Esophagus muscularis mucosa (tissue), 4 donors: ENCODE data around the gene OR13A1. TPM values are rescaled to one million over a fixed set of nuclear protein-coding genes. Genes with fewer than 3 reads are reported as not detected.
"Not testable (repeated sequence)": the region's sequence is repeated elsewhere in the genome, so short reads cannot be mapped to it uniquely, and the experiment has no call there.

Experiments
- DNase-seq: peaks from one replicate; pipeline ENCODE4 v3.0.0-alpha.2; 2017; ENCODE audit errors: extremely low spot score
- H3K27ac ChIP-seq, 4 donors: fragments of 200-600 bp; sonication (generic); replicated peaks in 1 of 4; 1 replicate in 3 of 4; 2 replicates in 1 of 4; pipeline ENCODE4 v1.5.1; 2016 to 2019; ENCODE audit warnings: mild to moderate bottlenecking in 1 of 4
- H3K27me3 ChIP-seq, 4 donors: fragments of 200-600 bp; sonication (generic); one replicate each; pipeline versions ENCODE4 v1.5.1 to v1.6.0; 2016 to 2019
- H3K36me3 ChIP-seq, 4 donors: fragments of 200-600 bp; sonication (generic); one replicate each; pipeline ENCODE4 v1.5.1; 2016 to 2019
- H3K4me1 ChIP-seq, 4 donors: fragments of 200-600 bp; sonication (generic); one replicate each; pipeline ENCODE4 v1.5.1; 2016 to 2019
- H3K4me3 ChIP-seq, 4 donors: fragments of 200-600 bp; sonication (generic); 1 replicate in 2 of 4; 2 replicates in 2 of 4; pipeline ENCODE4 v1.5.1; 2016 to 2019; ENCODE audit warnings: mild to moderate bottlenecking in 4 of 4, moderate library complexity in 1 of 4
- H3K9me3 ChIP-seq, 4 donors: fragments of 200-600 bp; sonication (generic); 1 replicate in 3 of 4; 2 replicates in 1 of 4; pipeline ENCODE4 v1.5.1; 2016 to 2019
- EP300 ChIP-seq: sonication (generic); formaldehyde crosslinking; IDR thresholded peaks from one replicate; pipeline ENCODE4 v1.6.1; 2017; ENCODE audit warnings: antibody characterized with exemption
- POLR2A ChIP-seq: fragments of 450-650 bp; IDR thresholded peaks from one replicate; pipeline ENCODE4 v1.6.1; 2017; ENCODE audit warnings: antibody characterized with exemption, moderate library complexity, mild to moderate bottlenecking, low read depth
- POLR2AphosphoS5 ChIP-seq, 2 donors: sonication (generic); formaldehyde crosslinking; IDR thresholded peaks; one replicate each; pipeline ENCODE4 v1.6.1; 2017; ENCODE audit warnings: antibody characterized with exemption in 2 of 2
- WGBS: methylation state at CpG from one replicate; pipeline ENCODE4 v1.1.5; 2018; 5-methylcytosine and 5-hydroxymethylcytosine counted together
- intact Hi-C: fragments of 100-400 bp; cut with DNase I; formaldehyde crosslinking; loops from one replicate; pipeline ENCODE4 v1.15.1; 2023
- total RNA-seq, 4 donors: library from RNA; depleted of rRNA; stranded (reverse); fragments of >200 nt; gene quantifications; one replicate each; pipeline versions ENCODE4 v1.1.0 to v1.2.1, GENCODE V29; 2016
- TF ChIP-seq, protein P1 (sequence below), 3 experiments: fragments of 200-600 bp in 2 of 3; fragments of 450-650 bp in 1 of 3; sonication (generic) in 2 of 3; IDR thresholded peaks; one replicate each; pipeline ENCODE4 v1.5.1; 2017 to 2019; ENCODE audit warnings: antibody characterized with exemption in 3 of 3, mild to moderate bottlenecking in 2 of 3, moderate library complexity in 1 of 3

The OR13A1 gene
- total RNA-seq, 4 donors from 2014 or later, result not detected

DNA sequence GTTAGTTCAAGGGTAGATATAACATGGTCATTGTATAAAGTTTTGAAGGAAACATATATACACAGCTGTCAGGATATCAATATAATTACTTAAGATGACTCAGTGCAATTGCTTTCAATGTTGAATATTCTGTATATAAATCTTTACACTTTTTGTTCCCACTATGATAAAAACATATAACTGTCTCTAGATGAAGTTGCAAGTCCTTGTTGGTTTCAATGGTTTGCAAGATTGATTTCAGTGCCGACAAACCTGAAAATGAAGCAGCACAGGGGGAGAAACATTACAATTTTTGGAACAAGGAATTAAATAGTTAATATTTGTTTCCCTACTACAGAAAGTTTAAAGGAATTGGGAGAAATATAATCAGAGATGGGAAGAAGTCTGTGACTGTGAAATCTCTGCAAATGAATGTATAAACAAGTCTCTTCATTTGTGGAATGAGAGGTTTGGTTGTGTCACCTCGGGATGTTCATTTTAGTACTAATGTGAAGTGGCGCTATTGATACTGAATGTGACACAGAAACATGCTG lies 54.1 kb downstream of the OR13A1 start:
- intact Hi-C loops, result no loop called here
- peaks cover 0 to 8% (median 2%) of the 10 kb centered on the region in 4 donors for H3K9me3 ChIP-seq
- no peak for DNase-seq
- WGBS, result 88% methylated on average over 3 of the region's 3 CpGs
- no peak overlapping the region for H3K4me3 ChIP-seq
- TF ChIP-seq POLR2AphosphoS5 (IDR thresholded peaks at IDR 0.05) (no peak), EP300 (no peak), POLR2A (no peak)
- TF ChIP-seq, protein P1, sequence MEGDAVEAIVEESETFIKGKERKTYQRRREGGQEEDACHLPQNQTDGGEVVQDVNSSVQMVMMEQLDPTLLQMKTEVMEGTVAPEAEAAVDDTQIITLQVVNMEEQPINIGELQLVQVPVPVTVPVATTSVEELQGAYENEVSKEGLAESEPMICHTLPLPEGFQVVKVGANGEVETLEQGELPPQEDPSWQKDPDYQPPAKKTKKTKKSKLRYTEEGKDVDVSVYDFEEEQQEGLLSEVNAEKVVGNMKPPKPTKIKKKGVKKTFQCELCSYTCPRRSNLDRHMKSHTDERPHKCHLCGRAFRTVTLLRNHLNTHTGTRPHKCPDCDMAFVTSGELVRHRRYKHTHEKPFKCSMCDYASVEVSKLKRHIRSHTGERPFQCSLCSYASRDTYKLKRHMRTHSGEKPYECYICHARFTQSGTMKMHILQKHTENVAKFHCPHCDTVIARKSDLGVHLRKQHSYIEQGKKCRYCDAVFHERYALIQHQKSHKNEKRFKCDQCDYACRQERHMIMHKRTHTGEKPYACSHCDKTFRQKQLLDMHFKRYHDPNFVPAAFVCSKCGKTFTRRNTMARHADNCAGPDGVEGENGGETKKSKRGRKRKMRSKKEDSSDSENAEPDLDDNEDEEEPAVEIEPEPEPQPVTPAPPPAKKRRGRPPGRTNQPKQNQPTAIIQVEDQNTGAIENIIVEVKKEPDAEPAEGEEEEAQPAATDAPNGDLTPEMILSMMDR (IDR thresholded peaks at IDR 0.05), result no peak
- no peaks in the 10 kb centered on the region for H3K36me3 ChIP-seq
- H3K4me1 ChIP-seq, result no peaks in the 10 kb centered on the region
- H3K27ac ChIP-seq, result no peak overlapping the region
- peaks cover 0 to 16% (median 0%) of the 10 kb centered on the region in 4 donors for H3K27me3 ChIP-seq

DNA sequence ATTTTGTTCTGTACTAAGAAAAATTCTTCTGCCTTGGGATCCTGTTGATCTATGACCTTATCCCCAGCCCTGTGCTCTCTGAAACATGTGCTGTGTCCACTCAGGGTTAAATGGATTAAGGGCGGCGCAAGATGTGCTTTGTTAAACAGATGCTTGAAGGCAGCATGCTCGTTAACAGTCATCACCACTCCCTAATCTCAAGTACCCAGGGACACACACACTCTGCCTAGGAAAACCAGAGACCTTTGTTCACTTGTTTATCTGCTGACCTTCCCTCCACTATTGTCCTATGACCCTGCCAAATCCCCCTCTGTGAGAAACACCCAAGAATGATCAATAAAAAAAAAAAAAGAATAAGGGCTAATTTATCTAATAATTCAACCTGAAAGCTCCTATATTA lies 54.8 kb downstream of the OR13A1 start:
- H3K4me1 ChIP-seq, H3K36me3 ChIP-seq, H3K27ac ChIP-seq, H3K9me3 ChIP-seq, H3K4me3 ChIP-seq, DNase-seq, intact Hi-C loops: not testable (repeated sequence)
- peaks cover 0 to 12% (median 0%) of the 10 kb centered on the region in 4 donors for H3K27me3 ChIP-seq
- 20% methylated on average over 1 of the region's 3 CpGs for WGBS

DNA sequence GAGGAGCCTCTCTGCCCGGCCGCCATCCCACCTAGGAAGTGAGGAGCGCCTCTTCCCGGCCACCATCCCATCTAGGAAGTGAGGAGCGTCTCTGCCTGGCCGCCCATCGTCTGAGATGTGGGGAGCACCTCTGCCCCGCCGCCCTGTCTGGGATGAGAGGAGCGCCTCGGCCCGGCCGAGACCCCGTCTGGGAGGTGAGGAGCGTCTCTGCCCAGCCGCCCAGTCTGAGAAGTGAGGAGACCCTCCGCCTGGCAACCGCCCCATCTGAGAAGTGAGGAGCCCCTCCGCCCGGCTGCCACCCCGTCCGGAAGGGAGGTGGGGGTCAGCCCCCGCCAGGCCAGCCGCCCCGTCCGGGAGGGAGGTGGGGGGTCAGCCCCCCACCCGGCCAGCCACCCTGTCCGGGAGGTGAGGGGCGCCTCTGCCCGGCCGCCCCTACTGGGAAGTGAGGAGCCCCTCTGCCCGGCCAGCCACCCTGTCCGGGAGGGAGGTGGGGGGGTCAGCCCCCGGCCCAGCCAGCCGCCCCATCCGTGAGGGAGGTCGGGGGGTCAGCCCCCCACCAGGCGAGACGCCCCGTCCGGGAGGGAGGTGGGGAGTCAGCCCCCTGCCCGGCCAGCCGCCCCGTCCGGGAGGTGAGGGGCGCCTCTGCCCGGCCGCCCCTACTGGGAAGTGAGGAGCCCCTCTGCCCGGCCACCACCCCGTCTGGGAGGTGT lies 55.5 kb downstream of the OR13A1 start:
- intact Hi-C loops, H3K9me3 ChIP-seq, H3K4me1 ChIP-seq, H3K36me3 ChIP-seq, DNase-seq, H3K27ac ChIP-seq, H3K4me3 ChIP-seq: not testable (repeated sequence)
- WGBS, result 82% methylated on average over 9 of the region's 50 CpGs
- peaks cover 0 to 12% (median 0%) of the 10 kb centered on the region in 4 donors for H3K27me3 ChIP-seq

DNA sequence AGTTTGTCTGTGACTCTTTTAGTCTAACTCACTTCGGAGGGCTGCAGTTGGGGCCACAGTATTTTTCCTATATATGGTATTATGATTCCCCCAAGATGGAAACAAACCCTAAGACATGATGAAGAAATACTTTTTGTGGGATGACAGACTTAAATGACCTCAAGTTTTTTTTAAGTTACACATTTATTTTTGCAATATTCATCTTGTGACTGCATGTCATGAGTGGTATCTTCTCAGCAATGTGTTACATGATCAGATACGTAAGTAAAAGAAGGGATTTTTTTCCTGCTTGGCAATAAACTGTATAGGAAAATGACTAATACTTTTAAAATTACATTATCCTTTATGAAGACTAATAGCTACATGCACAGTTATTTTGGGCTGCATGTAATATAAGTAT lies 57.8 kb downstream of the OR13A1 start:
- Histone ChIP-seq H3K27ac (no peak overlapping the region), H3K9me3 (no peaks in the 10 kb centered on the region), H3K4me1 (no peaks in the 10 kb centered on the region), H3K4me3 (no peak overlapping the region), H3K36me3 (no peaks in the 10 kb centered on the region), H3K27me3 (no peaks in the 10 kb centered on the region)
- no peak for DNase-seq
- no peak for TF ChIP-seq EP300
- TF ChIP-seq, protein P1 (IDR thresholded peaks at IDR 0.05), result no peak
- no peak for TF ChIP-seq POLR2AphosphoS5 (IDR thresholded peaks at IDR 0.05)
- TF ChIP-seq POLR2A, result no peak
- 32% methylated on average over 2 of the region's 2 CpGs for WGBS
- intact Hi-C loops, result no loop called here

DNA sequence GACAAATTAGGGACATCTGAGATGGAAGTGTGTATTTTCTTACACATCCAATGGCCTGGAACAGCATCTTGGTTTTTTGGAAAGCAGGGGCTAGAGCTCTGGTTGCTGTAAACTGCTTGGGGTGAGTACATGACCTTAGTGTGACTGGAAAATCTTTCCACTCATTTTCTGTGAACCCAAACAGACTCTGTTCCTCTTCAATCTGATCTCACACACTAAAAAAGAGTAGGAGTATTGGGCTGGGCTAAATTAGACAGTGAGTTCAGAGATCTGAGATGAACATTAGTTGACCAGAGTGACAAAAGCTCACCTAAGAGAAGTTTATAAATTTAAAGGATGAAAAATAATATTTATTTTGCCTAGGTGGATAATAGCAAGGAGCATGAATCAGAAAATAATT lies 59.2 kb downstream of the OR13A1 start:
- no peaks in the 10 kb centered on the region for H3K9me3 ChIP-seq
- DNase-seq, result no peak
- no peak for TF ChIP-seq POLR2A
- TF ChIP-seq EP300, result no peak
- TF ChIP-seq, protein P1 (IDR thresholded peaks at IDR 0.05), result no peak
- TF ChIP-seq POLR2AphosphoS5 (IDR thresholded peaks at IDR 0.05), result no peak
- H3K36me3 ChIP-seq, result no peaks in the 10 kb centered on the region
- no peaks in the 10 kb centered on the region for H3K27me3 ChIP-seq
- no peaks in the 10 kb centered on the region for H3K4me1 ChIP-seq
- H3K4me3 ChIP-seq, result no peak overlapping the region
- H3K27ac ChIP-seq, result no peak overlapping the region
- intact Hi-C loops, result no loop called here

DNA sequence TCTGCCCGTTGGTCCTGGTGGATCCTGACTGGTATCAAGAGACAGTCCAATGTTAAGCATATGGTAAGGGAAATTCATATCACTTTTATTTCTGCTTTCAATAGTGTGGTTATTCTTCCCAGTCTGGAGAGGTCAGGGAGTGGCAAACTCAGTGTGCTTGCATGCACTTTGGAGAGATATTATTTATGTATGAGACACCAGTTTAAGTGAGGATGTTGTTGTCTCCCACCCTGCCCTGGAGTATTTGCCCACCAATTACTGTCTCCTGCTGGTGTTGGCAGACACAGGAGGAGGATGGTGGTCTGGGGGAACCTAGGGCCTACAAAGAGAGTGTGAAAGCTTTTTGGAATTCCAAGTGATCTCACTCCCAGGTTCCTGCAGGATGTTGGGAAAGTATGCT lies 59.7 kb downstream of the OR13A1 start:
- WGBS, result 60% methylated on average over 1 of the region's 1 CpG
- no peak overlapping the region for H3K27ac ChIP-seq
- TF ChIP-seq, protein P1 (IDR thresholded peaks at IDR 0.05), result no peak
- TF ChIP-seq POLR2AphosphoS5 (IDR thresholded peaks at IDR 0.05) (no peak), POLR2A (no peak), EP300 (no peak)
- no peaks in the 10 kb centered on the region for H3K4me1 ChIP-seq
- no peak for DNase-seq
- intact Hi-C loops, result no loop called here
- H3K4me3 ChIP-seq, result no peak overlapping the region
- no peaks in the 10 kb centered on the region for H3K9me3 ChIP-seq
- no peaks in the 10 kb centered on the region for H3K36me3 ChIP-seq
- no peaks in the 10 kb centered on the region for H3K27me3 ChIP-seq
